ENCODE data around the gene CORO6.

GRCh38 chr17:29613856-29614255 lies 8.9 kb downstream of the CORO6 start:
- no peak for TF ChIP-seq POLR2A (IDR thresholded peaks at IDR 0.05; ENCODE audit: low read depth, low read length)
- TF ChIP-seq POLR2AphosphoS5 (IDR thresholded peaks at IDR 0.05; ENCODE audit: low read depth, low read length): no peak
- TF ChIP-seq TAF1 (IDR thresholded peaks at IDR 0.05; ENCODE audit: low read depth, low read length): no peak
- no peak for TF ChIP-seq SPI1 (IDR thresholded peaks at IDR 0.05; ENCODE audit: low read depth, low read length)
